Kidney epithelial cell (primary cell): Measurements from ENCODE around the gene THADA. TPM values are rescaled to one million over a fixed set of nuclear protein-coding genes. Genes with fewer than 3 reads are reported as not detected.

Experiments
- DNase-seq: peaks from one replicate; pipeline ENCODE4 v3.0.0-alpha.2; 2010; ENCODE audit warnings: low read depth
- H3K27me3 ChIP-seq: 2 replicates; pipeline ENCODE4 v1.6.0; 2011; ENCODE audit warnings: low read length; ENCODE audit not compliant: control insufficient read depth, insufficient read depth
- H3K36me3 ChIP-seq: 2 replicates; pipeline ENCODE4 v1.5.1; 2011; ENCODE audit warnings: low read length; ENCODE audit not compliant: control insufficient read depth, insufficient read depth
- H3K4me3 ChIP-seq: 2 replicates; pipeline ENCODE4 v1.5.1; 2011; ENCODE audit warnings: low read depth, mild to moderate bottlenecking, control low read depth, low read length
- CTCF ChIP-seq: IDR thresholded peaks from 2 replicates; pipeline ENCODE4 v1.5.1; 2011; ENCODE audit warnings: mild to moderate bottlenecking, moderate library complexity, low read length, control low read depth, inconsistent platforms; ENCODE audit not compliant: insufficient read depth, poor library complexity, severe bottlenecking
- total RNA-seq: library from RNA; depleted of rRNA; stranded (reverse); fragments of >200 nt; gene quantifications from 2 replicates; pipeline ENCODE4 v1.2.3, GENCODE V29; 2015

The THADA gene
- total RNA-seq, 1 donor from 2014 or later = 21.5 TPM

GRCh38 chr2:43248621-43249020, 347.2 kb downstream of the THADA start:
- Histone ChIP-seq H3K36me3 (no peaks in the 10 kb centered on the region), H3K27me3 (no peaks in the 10 kb centered on the region), H3K4me3 (no peak overlapping the region)
- TF ChIP-seq CTCF = no peak
- no peak for DNase-seq

- no peak for DNase-seq
- no peak for TF ChIP-seq CTCF
- H3K36me3 ChIP-seq = no peaks in the 10 kb centered on the region
- no peak overlapping the region for H3K4me3 ChIP-seq
- no peaks in the 10 kb centered on the region for H3K27me3 ChIP-seq
These were observed 349.2 kb downstream of the THADA start for GRCh38 chr2:43246641-43247040.

- DNase-seq = no peak
- no peak for TF ChIP-seq CTCF
- no peak overlapping the region for H3K4me3 ChIP-seq
- no peaks in the 10 kb centered on the region for H3K27me3 ChIP-seq
- H3K36me3 ChIP-seq = no peaks in the 10 kb centered on the region
These were observed 354.3 kb downstream of the THADA start for GRCh38 chr2:43241558-43241957.

GRCh38 chr2:43240766-43241150, 355.1 kb downstream of the THADA start:
- no peaks in the 10 kb centered on the region for H3K27me3 ChIP-seq
- no peak for TF ChIP-seq CTCF
- no peak overlapping the region for H3K4me3 ChIP-seq
- no peaks in the 10 kb centered on the region for H3K36me3 ChIP-seq
- no peak for DNase-seq

GRCh38 chr2:43239981-43240765, 355.7 kb downstream of the THADA start:
- no peak for DNase-seq
- TF ChIP-seq CTCF = no peak
- H3K27me3 ChIP-seq = no peaks in the 10 kb centered on the region
- no peak overlapping the region for H3K4me3 ChIP-seq
- H3K36me3 ChIP-seq = no peaks in the 10 kb centered on the region

- DNase-seq = no peak
- no peak overlapping the region for H3K4me3 ChIP-seq
- TF ChIP-seq CTCF = no peak
- no peaks in the 10 kb centered on the region for H3K36me3 ChIP-seq
- no peaks in the 10 kb centered on the region for H3K27me3 ChIP-seq
These were observed 357.0 kb downstream of the THADA start for GRCh38 chr2:43238813-43239212.
